Neural cell (in vitro differentiated cells): Measurements from ENCODE around the gene GRID1. TPM values are rescaled to one million over a fixed set of nuclear protein-coding genes. Genes with fewer than 3 reads are reported as not detected.

Source experiments
- H2AFZ ChIP-seq: fragments of 200-600, 300-800 bp; sonication (generic), shearing (Covaris generic); 2 replicates; pipeline ENCODE4 v1.6.0; 2014; ENCODE audit warnings: low read depth, mild to moderate bottlenecking, antibody characterized with exemption, low read length, moderate library complexity
- H3F3A ChIP-seq: fragments of 200-600 bp; shearing (Covaris generic); 2 replicates; pipeline ENCODE4 v1.6.1; 2016; ENCODE audit warnings: mild to moderate bottlenecking, moderate library complexity, mixed read lengths, antibody characterized with exemption, low read length; ENCODE audit not compliant: insufficient read depth, poor library complexity, severe bottlenecking
- H3K27ac ChIP-seq: fragments of 200-600, 300-800 bp; sonication (generic), shearing (Covaris generic); 2 replicates; pipeline ENCODE4 v1.5.1; 2014; ENCODE audit warnings: mild to moderate bottlenecking, low read length, moderate library complexity
- H3K27me3 ChIP-seq: fragments of 300-800, 200-600 bp; sonication (generic), shearing (Covaris generic); 2 replicates; pipeline ENCODE4 v1.6.0; 2014; ENCODE audit warnings: mild to moderate bottlenecking, low read depth, low read length, moderate library complexity; ENCODE audit not compliant: insufficient read depth
- H3K36me3 ChIP-seq: fragments of 300-800, 200-600 bp; sonication (generic), shearing (Covaris generic); 2 replicates; pipeline ENCODE4 v1.5.1; 2014; ENCODE audit warnings: mild to moderate bottlenecking, antibody characterized with exemption, low read length, moderate library complexity; ENCODE audit not compliant: insufficient read depth
- H3K4me2 ChIP-seq: fragments of 300-800, 200-600 bp; sonication (generic), shearing (Covaris generic); 2 replicates; pipeline ENCODE4 v1.6.0; 2014; ENCODE audit warnings: mild to moderate bottlenecking, low read length
- H3K4me3 ChIP-seq: fragments of 300-800, 200-600 bp; sonication (generic), shearing (Covaris generic); 2 replicates; pipeline ENCODE4 v1.5.1; 2014; ENCODE audit warnings: mild to moderate bottlenecking, low read length, moderate library complexity
- H3K79me2 ChIP-seq: fragments of 200-600 bp; shearing (Covaris generic); replicated peaks from 2 replicates; pipeline ENCODE4 v1.6.0; 2014; ENCODE audit warnings: mild to moderate bottlenecking, low read length, moderate library complexity; ENCODE audit not compliant: insufficient read depth
- H3K9ac ChIP-seq: fragments of 300-800, 200-600 bp; sonication (generic), shearing (Covaris generic); 2 replicates; pipeline ENCODE4 v1.6.1; 2016; ENCODE audit warnings: mild to moderate bottlenecking, low read length, mixed read lengths
- H3K9me2 ChIP-seq: fragments of 200-600 bp; shearing (Covaris generic); 2 replicates; pipeline ENCODE4 v1.6.1; 2016; ENCODE audit warnings: mild to moderate bottlenecking, low read length, mixed read lengths; ENCODE audit not compliant: insufficient read depth
- H3K9me3 ChIP-seq: fragments of 200-600, 300-800 bp; sonication (generic), shearing (Covaris generic); 2 replicates; pipeline ENCODE4 v1.6.1; 2016; ENCODE audit warnings: mild to moderate bottlenecking, mixed run types, low read length, moderate library complexity, mixed read lengths
- H4K20me1 ChIP-seq: fragments of 200-600 bp; shearing (Covaris generic); 2 replicates; pipeline ENCODE4 v1.6.1; 2016; ENCODE audit warnings: mild to moderate bottlenecking, mixed run types; ENCODE audit not compliant: insufficient read depth
- EP300 ChIP-seq: fragments of 450-650 bp; conservative IDR thresholded peaks from 2 replicates; pipeline ENCODE4 v1.6.1; 2014; ENCODE audit warnings: antibody characterized with exemption, mild to moderate bottlenecking, moderate library complexity; ENCODE audit not compliant: poor library complexity, severe bottlenecking
- EZH2 ChIP-seq: fragments of 200-600, 300-800 bp; shearing (Covaris generic), sonication (generic); IDR thresholded peaks from 2 replicates; pipeline ENCODE4 v1.6.1; 2014; ENCODE audit warnings: antibody characterized with exemption, low read length, borderline replicate concordance, mild to moderate bottlenecking; ENCODE audit not compliant: insufficient read depth, poor library complexity, severe bottlenecking
- MXI1 ChIP-seq: fragments of 450-650 bp; conservative IDR thresholded peaks from 2 replicates; pipeline ENCODE4 v1.6.1; 2014; ENCODE audit warnings: antibody characterized with exemption, mild to moderate bottlenecking; ENCODE audit not compliant: poor library complexity, severe bottlenecking
- POLR2AphosphoS5 ChIP-seq: IDR thresholded peaks from 2 replicates; pipeline ENCODE4 v1.6.1; 2012
- RAD21 ChIP-seq: fragments of 450-650 bp; conservative IDR thresholded peaks from 2 replicates; pipeline ENCODE4 v1.6.1; 2014; ENCODE audit warnings: antibody characterized with exemption, mild to moderate bottlenecking, moderate library complexity
- REST ChIP-seq: IDR thresholded peaks from 2 replicates; pipeline ENCODE4 v1.6.1; 2012; ENCODE audit warnings: borderline replicate concordance
- SMC3 ChIP-seq: fragments of 450-650 bp; conservative IDR thresholded peaks from 2 replicates; pipeline ENCODE4 v1.6.1; 2014; ENCODE audit warnings: antibody characterized with exemption, mild to moderate bottlenecking, moderate library complexity; ENCODE audit not compliant: poor library complexity
- TAF1 ChIP-seq: IDR thresholded peaks from 2 replicates; pipeline ENCODE4 v1.6.1; 2012; ENCODE audit warnings: low read depth
- polyA plus RNA-seq: library from polyadenylated mRNA; depleted of rRNA; stranded (reverse); fragments of >200 nt; gene quantifications from 2 replicates; pipeline ENCODE4 v1.2.3, GENCODE V29; 2014
- TF ChIP-seq, protein P1 (sequence below): fragments of 450-650 bp; IDR thresholded peaks from 2 replicates; pipeline ENCODE4 v1.5.1; 2014; ENCODE audit warnings: antibody characterized with exemption, mild to moderate bottlenecking, moderate library complexity; ENCODE audit not compliant: poor library complexity, severe bottlenecking

Gene GRID1
- polyA plus RNA-seq, 1 donor from 2014 or later = 7.3 TPM

GRCh38 chr10:86103391-86104101, 263.0 kb downstream of the GRID1 start:
- Histone ChIP-seq H2AFZ (no peak overlapping the region), H3K27ac (no peak overlapping the region), H3K9me3 (no peaks in the 10 kb centered on the region), H3K4me2 (no peak overlapping the region), H3K9ac (no peak overlapping the region), H3K36me3 (no peaks in the 10 kb centered on the region), H3K79me2 (no peaks in the 10 kb centered on the region), H3K4me3 (no peak overlapping the region), H3K9me2 (no peaks in the 10 kb centered on the region), H3F3A (no peaks in the 10 kb centered on the region), H3K27me3 (no peaks in the 10 kb centered on the region), H4K20me1 (no peaks in the 10 kb centered on the region)
- TF ChIP-seq EP300 (no peak), POLR2AphosphoS5 (no peak), TAF1 (no peak), MXI1 (no peak), REST (no peak), RAD21 (no peak), SMC3 (no peak), EZH2 (no peak)
- TF ChIP-seq, protein P1, sequence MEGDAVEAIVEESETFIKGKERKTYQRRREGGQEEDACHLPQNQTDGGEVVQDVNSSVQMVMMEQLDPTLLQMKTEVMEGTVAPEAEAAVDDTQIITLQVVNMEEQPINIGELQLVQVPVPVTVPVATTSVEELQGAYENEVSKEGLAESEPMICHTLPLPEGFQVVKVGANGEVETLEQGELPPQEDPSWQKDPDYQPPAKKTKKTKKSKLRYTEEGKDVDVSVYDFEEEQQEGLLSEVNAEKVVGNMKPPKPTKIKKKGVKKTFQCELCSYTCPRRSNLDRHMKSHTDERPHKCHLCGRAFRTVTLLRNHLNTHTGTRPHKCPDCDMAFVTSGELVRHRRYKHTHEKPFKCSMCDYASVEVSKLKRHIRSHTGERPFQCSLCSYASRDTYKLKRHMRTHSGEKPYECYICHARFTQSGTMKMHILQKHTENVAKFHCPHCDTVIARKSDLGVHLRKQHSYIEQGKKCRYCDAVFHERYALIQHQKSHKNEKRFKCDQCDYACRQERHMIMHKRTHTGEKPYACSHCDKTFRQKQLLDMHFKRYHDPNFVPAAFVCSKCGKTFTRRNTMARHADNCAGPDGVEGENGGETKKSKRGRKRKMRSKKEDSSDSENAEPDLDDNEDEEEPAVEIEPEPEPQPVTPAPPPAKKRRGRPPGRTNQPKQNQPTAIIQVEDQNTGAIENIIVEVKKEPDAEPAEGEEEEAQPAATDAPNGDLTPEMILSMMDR = no peak

DNA sequence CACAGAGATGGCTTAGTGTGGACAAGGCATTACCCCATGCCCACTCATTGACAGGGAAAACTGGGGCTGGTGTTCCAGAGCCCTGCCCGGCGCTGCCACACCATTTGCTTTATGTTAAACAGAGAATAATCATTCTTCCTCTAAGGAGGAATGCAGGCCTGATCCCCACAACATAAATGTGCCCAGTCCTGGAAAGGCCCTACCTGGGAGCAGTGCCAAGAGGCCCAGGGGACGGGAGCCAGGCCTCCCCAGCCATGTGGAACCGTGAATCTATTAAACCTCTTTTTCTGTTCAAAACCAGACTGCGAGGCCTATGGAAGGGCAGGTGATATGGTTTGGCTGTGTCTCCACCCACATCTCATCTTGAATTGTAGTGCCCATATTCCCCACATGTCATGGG, 264.1 kb downstream of the GRID1 start:
- H3K9ac ChIP-seq = no peak overlapping the region
- H3K27me3 ChIP-seq = no peaks in the 10 kb centered on the region
- H3K9me3 ChIP-seq = no peaks in the 10 kb centered on the region
- no peak overlapping the region for H3K27ac ChIP-seq
- no peaks in the 10 kb centered on the region for H3K9me2 ChIP-seq
- H4K20me1 ChIP-seq = no peaks in the 10 kb centered on the region
- no peaks in the 10 kb centered on the region for H3K79me2 ChIP-seq
- no peaks in the 10 kb centered on the region for H3K36me3 ChIP-seq
- no peaks in the 10 kb centered on the region for H3F3A ChIP-seq
- H3K4me2 ChIP-seq = no peak overlapping the region
- H3K4me3 ChIP-seq = no peak overlapping the region
- TF ChIP-seq MXI1 (no peak), RAD21 (no peak)
- H2AFZ ChIP-seq = no peak overlapping the region
